RKO (cell line): ENCODE data around the gene CDYL.

Experiments used
- DNase-seq: peaks from one replicate; pipeline ENCODE4 v3.0.0-alpha.2; 2016; ENCODE audit warnings: low spot score

Gene CDYL

GRCh38 chr6:4774296-4774695, 1.9 kb upstream of the CDYL start:
- no peak for DNase-seq

DNA sequence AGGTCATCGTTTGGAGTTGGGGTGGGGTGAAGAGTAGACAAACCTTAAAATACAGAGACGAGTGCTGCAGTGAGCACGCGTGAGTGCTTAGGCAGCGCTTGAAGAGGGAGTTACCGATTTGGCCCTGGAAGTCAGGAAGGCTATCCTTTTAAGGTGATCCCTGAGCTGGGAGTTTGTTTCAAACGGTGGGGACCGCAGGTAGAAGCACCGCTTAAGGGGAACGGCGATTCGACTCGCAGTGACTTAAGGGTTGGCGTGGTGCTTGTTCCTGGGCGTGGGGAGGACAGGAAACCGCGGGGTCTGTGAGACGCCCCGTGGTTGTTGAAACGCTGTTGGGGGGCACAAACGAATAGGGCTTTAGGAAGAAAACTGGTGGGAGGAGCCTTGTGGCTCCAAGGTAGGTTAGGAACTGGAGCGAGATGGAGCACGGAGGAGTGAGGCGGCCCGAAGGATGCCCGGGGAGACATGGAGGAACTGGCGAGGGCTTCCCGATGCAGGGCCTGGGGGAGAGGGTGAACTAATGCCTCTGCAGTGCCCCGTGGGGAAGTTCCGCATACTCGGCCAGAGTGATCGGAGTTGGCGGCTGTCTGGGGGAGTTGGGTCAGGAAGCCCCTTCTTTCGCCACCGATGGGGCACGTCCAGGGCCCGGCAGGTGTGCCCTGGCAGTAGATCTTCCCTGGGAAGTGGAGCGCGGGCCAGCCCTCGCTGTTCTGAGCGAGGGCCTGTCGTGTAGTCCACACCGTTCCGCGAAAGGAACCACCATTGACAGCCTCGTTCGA, 1.3 kb upstream of the CDYL start:
- no peak for DNase-seq

- no peak for DNase-seq
Observed at GRCh38 chr6:4775494-4776130, 592 bp upstream of the CDYL start.

- peak; percentile 64 for DNase-seq
Observed at GRCh38 chr6:4776493-4777393, 539 bp downstream of the CDYL start.

GRCh38 chr6:4777394-4777935, 1.3 kb downstream of the CDYL start:
- peak; percentile 38 for DNase-seq

DNA sequence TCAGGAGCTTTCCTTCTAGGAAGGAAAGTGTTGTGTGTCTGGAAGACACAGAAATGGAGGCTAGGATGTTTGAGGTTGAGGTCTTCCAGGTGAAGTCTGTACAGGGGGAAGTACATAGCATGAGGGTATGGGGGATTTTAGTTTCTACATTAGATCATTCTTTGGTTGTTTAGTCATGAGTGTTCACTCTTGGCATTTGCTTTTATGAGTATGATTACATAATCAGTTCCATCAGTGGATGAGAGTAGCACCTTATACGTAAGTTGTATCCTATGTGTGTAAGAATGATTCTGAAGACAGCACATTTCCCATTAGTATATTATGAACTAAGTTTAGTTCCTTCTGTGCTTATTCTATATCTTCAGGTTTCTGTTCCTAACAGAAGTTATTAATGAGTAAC, 1.9 kb downstream of the CDYL start:
- peak; percentile 65 for DNase-seq

DNA sequence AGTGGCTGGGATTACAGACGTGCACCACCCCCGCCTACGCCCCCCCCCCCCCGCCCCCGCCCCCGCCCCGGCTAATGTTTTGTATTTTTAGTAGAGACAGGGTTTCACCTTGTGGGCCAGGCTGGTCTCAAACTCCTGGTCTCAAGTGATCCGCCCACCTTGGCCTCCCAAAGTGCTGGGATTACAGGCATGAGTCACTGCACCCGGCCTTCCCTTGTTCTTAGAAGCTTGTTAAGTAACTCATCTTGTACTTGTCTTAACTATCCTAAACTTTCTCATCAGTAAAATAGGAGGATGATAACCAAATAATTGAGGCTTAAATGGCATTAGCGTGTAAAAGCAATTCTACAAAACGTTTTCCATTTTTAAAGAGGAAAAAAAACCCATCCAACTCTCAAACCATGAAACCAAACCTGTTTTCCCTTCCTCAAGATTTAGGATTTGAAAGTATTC, 4.2 kb downstream of the CDYL start:
- peak; percentile 5 for DNase-seq

GRCh38 chr6:4781426-4781825, 5.2 kb downstream of the CDYL start:
- DNase-seq = no peak

- no peak for DNase-seq
Observed at GRCh38 chr6:4781967-4782575, 5.9 kb downstream of the CDYL start.

- no peak for DNase-seq
Observed at GRCh38 chr6:4786996-4787395, 10.8 kb downstream of the CDYL start.

GRCh38 chr6:4788482-4788881, 12.3 kb downstream of the CDYL start:
- DNase-seq = no peak

DNA sequence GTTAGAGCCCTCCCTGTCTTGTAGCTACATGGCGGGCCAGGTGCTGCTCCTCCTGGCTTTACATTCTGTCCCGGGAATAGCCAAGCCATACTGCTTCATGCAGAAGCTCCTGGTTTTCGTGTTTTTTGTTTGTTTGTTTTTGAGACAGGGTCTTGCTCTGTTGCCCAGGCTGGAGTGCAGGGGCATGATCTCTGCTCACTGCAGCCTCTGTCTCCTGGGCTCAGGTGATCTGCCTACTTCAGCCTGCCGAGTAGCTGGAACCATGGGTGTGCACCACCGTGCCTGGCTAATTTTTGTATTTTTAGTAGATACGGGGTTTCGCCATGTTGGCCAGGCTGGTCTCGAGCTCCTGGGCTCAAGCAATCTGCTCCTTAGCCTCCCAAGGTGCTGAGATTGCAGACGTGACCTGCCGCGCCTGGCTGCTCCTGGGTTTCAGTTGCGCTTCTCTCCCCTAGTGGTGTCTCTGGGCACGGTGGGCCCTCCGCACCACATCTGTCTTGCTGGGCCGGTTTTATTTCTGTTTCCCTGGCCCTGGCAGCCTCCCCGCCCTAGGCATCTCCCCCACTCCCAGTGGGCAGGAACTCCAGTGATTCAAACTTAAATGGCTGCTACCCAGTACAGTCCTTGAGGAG, 12.9 kb downstream of the CDYL start:
- no peak for DNase-seq

GRCh38 chr6:4790158-4790899, 14.1 kb downstream of the CDYL start:
- peak; percentile 42 for DNase-seq

- DNase-seq = no peak
Observed at GRCh38 chr6:4794140-4794707, 18.0 kb downstream of the CDYL start.

DNA sequence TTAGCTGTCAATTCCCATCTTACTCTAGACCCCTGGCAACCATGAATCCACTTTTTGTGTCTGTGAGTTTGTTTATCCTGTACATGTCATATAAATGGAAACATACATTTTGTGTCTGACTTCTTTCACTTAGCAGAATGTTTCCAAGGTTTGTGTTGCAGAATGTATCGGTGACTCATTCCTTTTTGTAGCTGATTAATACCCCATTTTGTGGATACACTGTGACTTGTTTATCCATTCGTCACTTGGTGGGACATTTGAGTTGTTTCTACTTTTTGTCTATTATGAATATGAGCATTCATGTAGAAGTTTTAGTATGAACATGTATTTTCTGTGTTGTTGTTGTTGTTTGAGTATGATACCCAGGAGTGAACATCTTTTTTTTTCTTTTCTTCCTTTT, 21.4 kb downstream of the CDYL start:
- DNase-seq = no peak

- no peak for DNase-seq
Observed at GRCh38 chr6:4799912-4800311, 23.7 kb downstream of the CDYL start.

DNA sequence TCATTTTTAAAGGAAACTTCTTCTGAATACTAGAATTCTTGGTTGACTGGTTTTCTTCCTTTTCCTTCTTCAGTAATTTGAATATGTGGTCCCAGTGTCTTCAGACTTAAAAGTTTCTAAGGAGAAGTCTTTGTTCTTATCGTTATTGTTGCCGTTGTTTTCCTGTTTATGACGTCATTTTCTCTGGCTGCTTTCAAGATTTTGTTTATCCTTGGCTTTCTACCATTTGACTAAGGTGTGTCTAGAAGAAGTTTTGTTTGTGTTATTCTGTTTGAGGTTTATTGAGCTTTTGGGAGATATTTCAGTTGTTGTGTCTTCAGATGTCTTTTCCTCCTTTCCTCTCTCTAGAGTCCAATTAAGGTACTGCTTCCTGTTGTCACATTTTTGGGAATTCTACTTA, 24.5 kb downstream of the CDYL start:
- no peak for DNase-seq

GRCh38 chr6:4801491-4802110, 25.4 kb downstream of the CDYL start:
- DNase-seq = no peak

DNA sequence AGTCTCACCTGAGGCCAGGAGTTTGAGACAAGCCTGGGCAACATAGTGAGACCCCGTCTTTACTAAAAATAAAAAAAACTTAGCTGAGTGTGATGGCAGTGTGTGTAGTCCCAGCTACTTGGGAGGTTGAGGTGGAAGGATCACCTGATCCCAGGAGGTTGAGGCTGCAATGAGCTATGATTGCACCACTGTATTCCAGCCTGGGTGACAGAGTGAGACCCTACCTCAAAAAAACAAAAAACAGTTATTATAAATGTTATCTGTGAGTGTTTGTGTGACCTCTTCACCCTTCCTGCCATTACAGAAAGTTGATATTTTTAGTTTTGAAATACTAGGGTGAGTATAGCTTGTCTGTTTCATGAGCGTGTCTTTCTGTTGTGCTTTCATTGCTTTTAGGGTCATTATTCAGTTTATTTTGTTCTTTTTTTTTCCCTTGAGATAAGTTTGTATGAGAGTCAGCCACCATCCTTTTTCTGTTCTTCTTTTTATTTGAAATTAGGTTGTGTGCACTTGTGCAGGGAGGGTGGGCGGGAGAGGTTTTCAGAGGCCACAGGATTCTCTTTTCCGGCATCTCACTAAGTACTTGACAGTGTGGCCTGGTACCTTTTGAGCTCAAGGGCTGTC, 26.2 kb downstream of the CDYL start:
- DNase-seq = no peak
